Erythroblast (primary cell): ENCODE measurements around the gene TOX3.

Source experiments
- GATA1 ChIP-seq: IDR thresholded peaks from 2 replicates; pipeline ENCODE4 v1.6.1; 2011; ENCODE audit warnings: low read depth, mild to moderate bottlenecking, control low read depth, low read length, moderate library complexity
- POLR2A ChIP-seq: IDR thresholded peaks from 2 replicates; pipeline ENCODE4 v1.6.1; 2011; ENCODE audit warnings: mild to moderate bottlenecking, low read length

- TF ChIP-seq POLR2A: no peak
- no peak for TF ChIP-seq GATA1
These were observed 28.1 kb downstream of the TOX3 start for GRCh38 chr16:52518884-52519283.
